Colonic mucosa (tissue), 4 donors: ENCODE data around the gene NT5DC1. TPM values are rescaled to one million over a fixed set of nuclear protein-coding genes. Genes with fewer than 3 reads are reported as not detected.
"Not testable (repeated sequence)": the region's sequence is repeated elsewhere in the genome, so short reads cannot be mapped to it uniquely, and the experiment has no call there.

ENCODE experiments used
- DNase-seq: peaks from one replicate; pipeline ENCODE4 v3.0.0-alpha.2; 2020
- H3K27ac ChIP-seq: fragments of 200-600 bp; one replicate; pipeline ENCODE4 v1.8.0; 2021
- H3K27me3 ChIP-seq: fragments of 200-600 bp; one replicate; pipeline ENCODE4 v1.8.0; 2021
- H3K36me3 ChIP-seq: fragments of 200-600 bp; one replicate; pipeline ENCODE4 v1.8.0; 2021
- H3K4me1 ChIP-seq: fragments of 200-600 bp; one replicate; pipeline ENCODE4 v1.8.0; 2021; ENCODE audit warnings: mild to moderate bottlenecking
- H3K4me3 ChIP-seq: fragments of 200-600 bp; one replicate; pipeline ENCODE4 v1.8.0; 2021
- H3K9ac ChIP-seq, 2 donors: one replicate each; pipeline ENCODE4 v1.7.0; 2013; ENCODE audit warnings: control low read depth in 2 of 2, low read depth in 2 of 2, low read length in 2 of 2
- H3K9me3 ChIP-seq: fragments of 200-600 bp; one replicate; pipeline ENCODE4 v1.8.0; 2021
- CTCF ChIP-seq: fragments of 200-600 bp; IDR thresholded peaks from one replicate; pipeline ENCODE4 v1.8.0; 2022; ENCODE audit warnings: antibody characterized with exemption, mild to moderate bottlenecking
- intact Hi-C: fragments of 100-400 bp; cut with DNase I; formaldehyde crosslinking; loops from one replicate; pipeline ENCODE4 v1.14.1; 2022
- total RNA-seq, 2 donors: library from RNA; stranded (reverse); fragmentation: NEBNext Ultra II Directional in 1 of 2; extraction: Animal tissue kit (Norgen Biotek cat#: 25700) in 1 of 2; gene quantifications; one replicate each; pipeline ENCODE4 v1.2.1, GENCODE V29; 2021
- donor health status: healthy.
- donor health status: DM: no; HTN: no; CAD: no.
- donor health status: DM: no; HTN: no; CAD: no.

Gene NT5DC1
- total RNA-seq, 2 donors from 2014 or later = 49.8 to 50.1 TPM

DNA sequence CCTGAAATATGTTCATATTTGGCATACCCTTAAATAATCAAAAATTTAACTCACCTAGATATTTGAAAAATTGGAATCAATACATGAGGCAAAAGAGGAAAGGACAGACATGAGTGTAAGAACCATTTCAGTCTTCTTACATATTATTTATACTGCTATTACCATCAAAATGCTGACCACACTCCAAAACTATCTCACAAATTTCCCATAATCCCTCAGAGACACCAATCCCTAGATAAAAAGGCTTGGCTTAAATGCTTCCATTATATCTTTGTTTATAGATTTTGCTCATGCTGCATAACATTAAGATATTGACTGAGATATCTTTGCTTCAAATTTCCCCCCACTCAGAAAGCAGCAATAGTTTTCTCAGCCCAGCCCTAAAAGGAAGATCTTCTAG lies 11.7 kb upstream of the NT5DC1 start:
- no peak for TF ChIP-seq CTCF
- intact Hi-C loops = no loop called here
- no peaks in the 10 kb centered on the region for H3K36me3 ChIP-seq
- H3K4me1 ChIP-seq = no peaks in the 10 kb centered on the region
- no peaks in the 10 kb centered on the region for H3K27me3 ChIP-seq
- no peak overlapping the region for H3K4me3 ChIP-seq
- no peaks in the 10 kb centered on the region for H3K9me3 ChIP-seq
- no peak for DNase-seq
- H3K27ac ChIP-seq = no peak overlapping the region
- H3K9ac ChIP-seq = no peak overlapping the region

GRCh38 chr6:116090251-116090650 lies 10.4 kb upstream of the NT5DC1 start:
- Histone ChIP-seq H3K27me3 (no peaks in the 10 kb centered on the region), H3K4me1 (no peaks in the 10 kb centered on the region), H3K4me3 (no peak overlapping the region), H3K9me3 (no peaks in the 10 kb centered on the region), H3K36me3 (no peaks in the 10 kb centered on the region), H3K9ac (no peak overlapping the region), H3K27ac (no peak overlapping the region)
- TF ChIP-seq CTCF = no peak
- no peak for DNase-seq
- intact Hi-C loops = no loop called here

GRCh38 chr6:116094041-116094440 lies 6.6 kb upstream of the NT5DC1 start:
- Histone ChIP-seq H3K27me3 (no peaks in the 10 kb centered on the region), H3K36me3 (no peaks in the 10 kb centered on the region), H3K27ac (no peak overlapping the region), H3K4me3 (no peak overlapping the region), H3K9me3 (no peaks in the 10 kb centered on the region), H3K4me1 (no peaks in the 10 kb centered on the region), H3K9ac (no peak overlapping the region)
- intact Hi-C loops = no loop called here
- no peak for TF ChIP-seq CTCF
- DNase-seq = no peak

DNA sequence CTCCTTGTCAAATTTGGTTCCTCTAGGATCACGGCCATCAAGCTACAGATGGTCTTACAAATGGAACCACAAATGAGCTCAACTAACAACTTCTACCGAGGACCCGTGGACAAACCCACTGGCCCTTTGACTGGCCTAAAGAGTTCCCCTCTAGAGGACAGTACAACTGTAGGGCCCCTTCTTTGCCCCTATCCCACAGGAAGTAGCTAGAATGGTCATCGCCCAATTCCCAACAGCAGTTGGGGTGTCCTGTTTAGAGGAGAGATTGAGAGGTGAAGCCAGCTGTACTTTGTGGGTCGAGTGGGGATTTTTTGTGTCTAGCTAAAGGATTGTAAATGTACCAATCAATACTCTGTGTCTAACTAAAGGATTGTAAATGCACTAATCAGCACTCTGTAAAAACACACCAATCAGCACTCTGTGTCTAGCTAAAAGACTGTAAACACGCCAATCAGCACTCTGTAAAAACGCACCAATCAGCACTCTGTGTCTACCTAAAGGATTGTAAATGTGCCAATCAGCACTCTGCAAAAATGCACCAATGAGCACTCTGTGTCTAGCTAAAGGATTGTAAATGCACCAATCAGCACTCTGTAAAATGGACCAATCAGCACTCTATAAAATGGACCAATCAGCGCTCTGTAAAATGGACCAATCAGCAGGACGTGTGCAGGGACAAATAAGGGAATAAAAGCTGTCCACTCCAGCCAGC lies 4.4 kb upstream of the NT5DC1 start:
- H3K36me3 ChIP-seq, H3K4me1 ChIP-seq: not testable (repeated sequence)
- intact Hi-C loops = loop anchor here (2.0 kb wide), 1 partner anchor 85 kb away; no protein-coding TSS in a partner anchor

GRCh38 chr6:116096979-116097816 lies 3.5 kb upstream of the NT5DC1 start:
- H3K9me3 ChIP-seq = no peaks in the 10 kb centered on the region
- no peak overlapping the region for H3K4me3 ChIP-seq
- DNase-seq = no peak
- no peaks in the 10 kb centered on the region for H3K27me3 ChIP-seq
- no peak overlapping the region for H3K9ac ChIP-seq
- intact Hi-C loops = loop anchor here (2.0 kb wide), 1 partner anchor 86 kb away; no protein-coding TSS in a partner anchor
- H3K4me1 ChIP-seq = peaks cover 7% of the 10 kb centered on the region
- H3K36me3 ChIP-seq = no peaks in the 10 kb centered on the region
- TF ChIP-seq CTCF = peak; percentile 42
- no peak overlapping the region for H3K27ac ChIP-seq

More for the DNA sequence above, 4.4 kb upstream of the NT5DC1 start:
- H3K4me3 ChIP-seq, H3K9me3 ChIP-seq, H3K9ac ChIP-seq, DNase-seq, H3K27me3 ChIP-seq, H3K27ac ChIP-seq: not testable (repeated sequence)
